ENCODE measurements around the gene DHRS11. TPM values are rescaled to one million over a fixed set of nuclear protein-coding genes. Genes with fewer than 3 reads are reported as not detected.

DHRS11 gene
- total and polyA plus RNA-seq, 10 of the 15 experiments (the other 5 are each of a cell fraction or from before 2014, with no cell fraction given) = 3.4 to 23.0 (median 14.5) TPM

DNA sequence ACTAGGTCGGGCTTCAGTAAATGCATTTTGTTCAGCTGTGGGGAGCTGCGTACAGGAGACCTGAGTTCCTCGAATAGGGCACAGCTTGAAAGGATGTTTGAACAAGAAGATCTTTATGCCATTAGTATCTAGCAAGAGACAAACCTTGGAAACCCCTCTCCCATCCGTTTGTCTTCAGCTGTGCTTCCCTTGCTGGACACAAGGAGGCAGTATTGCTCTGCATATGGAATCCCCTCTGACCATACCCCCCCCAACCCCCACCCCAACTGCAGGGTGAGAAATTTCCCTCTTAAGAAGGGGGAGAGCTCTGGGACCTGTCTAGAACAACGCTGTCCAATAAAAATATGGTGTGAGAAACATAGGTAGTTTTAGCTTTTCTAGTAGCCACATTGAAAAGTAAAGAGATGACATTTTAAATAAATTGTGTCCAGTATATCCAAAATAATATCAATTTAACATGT lies 11.3 kb downstream of the DHRS11 start (continued):
- TF ChIP-seq RAD21 (IDR thresholded peaks at IDR 0.05; ENCODE audit: insufficient read depth, low read depth, low read length) (peak; percentile 79), BCL11A (IDR thresholded peaks at IDR 0.05; ENCODE audit: low read depth, low read length) (no peak), BACH1 (IDR thresholded peaks at IDR 0.05; ENCODE audit: borderline replicate concordance) (no peak), EZH2 (IDR thresholded peaks at IDR 0.05; ENCODE audit: borderline replicate concordance, control insufficient read depth, low read depth, low read length) (no peak), BMI1 (IDR thresholded peaks at IDR 0.05; ENCODE audit: borderline replicate concordance) (no peak), MTA2 (IDR thresholded peaks at IDR 0.05; ENCODE audit: low read depth) (no peak), BHLHE40 (IDR thresholded peaks at IDR 0.05; ENCODE audit: borderline replicate concordance in 1 of 2, low read depth in 2 of 2, low read length in 1 of 2) (no peak), CBX3 (IDR thresholded peaks at IDR 0.05; ENCODE audit: borderline replicate concordance, low read depth) (no peak), SPI1 (IDR thresholded peaks at IDR 0.05; ENCODE audit: borderline replicate concordance, insufficient read depth, low read depth, low read length) (no peak), ZBTB11 (CRISPR knock-in tag; IDR thresholded peaks at IDR 0.05) (no peak), EGR1 (IDR thresholded peaks at IDR 0.05; ENCODE audit: borderline replicate concordance in 1 of 2, low read depth in 2 of 2, low read length in 2 of 2) (no peak)
- TF ChIP-seq, protein P1, sequence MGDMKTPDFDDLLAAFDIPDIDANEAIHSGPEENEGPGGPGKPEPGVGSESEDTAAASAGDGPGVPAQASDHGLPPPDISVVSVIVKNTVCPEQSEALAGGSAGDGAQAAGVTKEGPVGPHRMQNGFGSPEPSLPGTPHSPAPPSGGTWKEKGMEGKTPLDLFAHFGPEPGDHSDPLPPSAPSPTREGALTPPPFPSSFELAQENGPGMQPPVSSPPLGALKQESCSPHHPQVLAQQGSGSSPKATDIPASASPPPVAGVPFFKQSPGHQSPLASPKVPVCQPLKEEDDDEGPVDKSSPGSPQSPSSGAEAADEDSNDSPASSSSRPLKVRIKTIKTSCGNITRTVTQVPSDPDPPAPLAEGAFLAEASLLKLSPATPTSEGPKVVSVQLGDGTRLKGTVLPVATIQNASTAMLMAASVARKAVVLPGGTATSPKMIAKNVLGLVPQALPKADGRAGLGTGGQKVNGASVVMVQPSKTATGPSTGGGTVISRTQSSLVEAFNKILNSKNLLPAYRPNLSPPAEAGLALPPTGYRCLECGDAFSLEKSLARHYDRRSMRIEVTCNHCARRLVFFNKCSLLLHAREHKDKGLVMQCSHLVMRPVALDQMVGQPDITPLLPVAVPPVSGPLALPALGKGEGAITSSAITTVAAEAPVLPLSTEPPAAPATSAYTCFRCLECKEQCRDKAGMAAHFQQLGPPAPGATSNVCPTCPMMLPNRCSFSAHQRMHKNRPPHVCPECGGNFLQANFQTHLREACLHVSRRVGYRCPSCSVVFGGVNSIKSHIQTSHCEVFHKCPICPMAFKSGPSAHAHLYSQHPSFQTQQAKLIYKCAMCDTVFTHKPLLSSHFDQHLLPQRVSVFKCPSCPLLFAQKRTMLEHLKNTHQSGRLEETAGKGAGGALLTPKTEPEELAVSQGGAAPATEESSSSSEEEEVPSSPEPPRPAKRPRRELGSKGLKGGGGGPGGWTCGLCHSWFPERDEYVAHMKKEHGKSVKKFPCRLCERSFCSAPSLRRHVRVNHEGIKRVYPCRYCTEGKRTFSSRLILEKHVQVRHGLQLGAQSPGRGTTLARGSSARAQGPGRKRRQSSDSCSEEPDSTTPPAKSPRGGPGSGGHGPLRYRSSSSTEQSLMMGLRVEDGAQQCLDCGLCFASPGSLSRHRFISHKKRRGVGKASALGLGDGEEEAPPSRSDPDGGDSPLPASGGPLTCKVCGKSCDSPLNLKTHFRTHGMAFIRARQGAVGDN (IDR thresholded peaks at IDR 0.05) = no peak
- TF ChIP-seq, protein P2, sequence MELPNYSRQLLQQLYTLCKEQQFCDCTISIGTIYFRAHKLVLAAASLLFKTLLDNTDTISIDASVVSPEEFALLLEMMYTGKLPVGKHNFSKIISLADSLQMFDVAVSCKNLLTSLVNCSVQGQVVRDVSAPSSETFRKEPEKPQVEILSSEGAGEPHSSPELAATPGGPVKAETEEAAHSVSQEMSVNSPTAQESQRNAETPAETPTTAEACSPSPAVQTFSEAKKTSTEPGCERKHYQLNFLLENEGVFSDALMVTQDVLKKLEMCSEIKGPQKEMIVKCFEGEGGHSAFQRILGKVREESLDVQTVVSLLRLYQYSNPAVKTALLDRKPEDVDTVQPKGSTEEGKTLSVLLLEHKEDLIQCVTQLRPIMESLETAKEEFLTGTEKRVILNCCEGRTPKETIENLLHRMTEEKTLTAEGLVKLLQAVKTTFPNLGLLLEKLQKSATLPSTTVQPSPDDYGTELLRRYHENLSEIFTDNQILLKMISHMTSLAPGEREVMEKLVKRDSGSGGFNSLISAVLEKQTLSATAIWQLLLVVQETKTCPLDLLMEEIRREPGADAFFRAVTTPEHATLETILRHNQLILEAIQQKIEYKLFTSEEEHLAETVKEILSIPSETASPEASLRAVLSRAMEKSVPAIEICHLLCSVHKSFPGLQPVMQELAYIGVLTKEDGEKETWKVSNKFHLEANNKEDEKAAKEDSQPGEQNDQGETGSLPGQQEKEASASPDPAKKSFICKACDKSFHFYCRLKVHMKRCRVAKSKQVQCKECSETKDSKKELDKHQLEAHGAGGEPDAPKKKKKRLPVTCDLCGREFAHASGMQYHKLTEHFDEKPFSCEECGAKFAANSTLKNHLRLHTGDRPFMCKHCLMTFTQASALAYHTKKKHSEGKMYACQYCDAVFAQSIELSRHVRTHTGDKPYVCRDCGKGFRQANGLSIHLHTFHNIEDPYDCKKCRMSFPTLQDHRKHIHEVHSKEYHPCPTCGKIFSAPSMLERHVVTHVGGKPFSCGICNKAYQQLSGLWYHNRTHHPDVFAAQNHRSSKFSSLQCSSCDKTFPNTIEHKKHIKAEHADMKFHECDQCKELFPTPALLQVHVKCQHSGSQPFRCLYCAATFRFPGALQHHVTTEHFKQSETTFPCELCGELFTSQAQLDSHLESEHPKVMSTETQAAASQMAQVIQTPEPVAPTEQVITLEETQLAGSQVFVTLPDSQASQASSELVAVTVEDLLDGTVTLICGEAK (IDR thresholded peaks at IDR 0.05; ENCODE audit: borderline replicate concordance) = 0 out of 2 replicates have a peak, but pooled peaks have one; percentile 31
- TF ChIP-seq, protein P3, sequence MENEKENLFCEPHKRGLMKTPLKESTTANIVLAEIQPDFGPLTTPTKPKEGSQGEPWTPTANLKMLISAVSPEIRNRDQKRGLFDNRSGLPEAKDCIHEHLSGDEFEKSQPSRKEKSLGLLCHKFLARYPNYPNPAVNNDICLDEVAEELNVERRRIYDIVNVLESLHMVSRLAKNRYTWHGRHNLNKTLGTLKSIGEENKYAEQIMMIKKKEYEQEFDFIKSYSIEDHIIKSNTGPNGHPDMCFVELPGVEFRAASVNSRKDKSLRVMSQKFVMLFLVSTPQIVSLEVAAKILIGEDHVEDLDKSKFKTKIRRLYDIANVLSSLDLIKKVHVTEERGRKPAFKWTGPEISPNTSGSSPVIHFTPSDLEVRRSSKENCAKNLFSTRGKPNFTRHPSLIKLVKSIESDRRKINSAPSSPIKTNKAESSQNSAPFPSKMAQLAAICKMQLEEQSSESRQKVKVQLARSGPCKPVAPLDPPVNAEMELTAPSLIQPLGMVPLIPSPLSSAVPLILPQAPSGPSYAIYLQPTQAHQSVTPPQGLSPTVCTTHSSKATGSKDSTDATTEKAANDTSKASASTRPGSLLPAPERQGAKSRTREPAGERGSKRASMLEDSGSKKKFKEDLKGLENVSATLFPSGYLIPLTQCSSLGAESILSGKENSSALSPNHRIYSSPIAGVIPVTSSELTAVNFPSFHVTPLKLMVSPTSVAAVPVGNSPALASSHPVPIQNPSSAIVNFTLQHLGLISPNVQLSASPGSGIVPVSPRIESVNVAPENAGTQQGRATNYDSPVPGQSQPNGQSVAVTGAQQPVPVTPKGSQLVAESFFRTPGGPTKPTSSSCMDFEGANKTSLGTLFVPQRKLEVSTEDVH (IDR thresholded peaks at IDR 0.05; ENCODE audit: low read depth, partially characterized antibody) = no peak
